Measurements from ENCODE around the gene TNFSF18.

- no peak for TF ChIP-seq CTCF (IDR thresholded peaks at IDR 0.05)
- TF ChIP-seq POLR2A (IDR thresholded peaks at IDR 0.05), result no peak
- TF ChIP-seq POLR2AphosphoS5 (IDR thresholded peaks at IDR 0.05), result no peak
These were observed 13.3 kb upstream of the TNFSF18 start for GRCh38 chr1:173064011-173064410.
